Measurements from ENCODE around the gene SMAP1. TPM values are rescaled to one million over a fixed set of nuclear protein-coding genes. Genes with fewer than 3 reads are reported as not detected.

Gene SMAP1
- 10 to 100 TPM; 11.4 to 24.4 (median 21.5) TPM for total RNA-seq (2021; fragmentation: NEBNext Ultra II Directional; extraction: Animal tissue kit (Norgen Biotek cat#: 25700))
- long read RNA-seq, partial matches to known transcripts, result 6 of 9 reads
- long read RNA-seq, other reads (novel, unspliced or antisense), result 2 of 9 reads

DNA sequence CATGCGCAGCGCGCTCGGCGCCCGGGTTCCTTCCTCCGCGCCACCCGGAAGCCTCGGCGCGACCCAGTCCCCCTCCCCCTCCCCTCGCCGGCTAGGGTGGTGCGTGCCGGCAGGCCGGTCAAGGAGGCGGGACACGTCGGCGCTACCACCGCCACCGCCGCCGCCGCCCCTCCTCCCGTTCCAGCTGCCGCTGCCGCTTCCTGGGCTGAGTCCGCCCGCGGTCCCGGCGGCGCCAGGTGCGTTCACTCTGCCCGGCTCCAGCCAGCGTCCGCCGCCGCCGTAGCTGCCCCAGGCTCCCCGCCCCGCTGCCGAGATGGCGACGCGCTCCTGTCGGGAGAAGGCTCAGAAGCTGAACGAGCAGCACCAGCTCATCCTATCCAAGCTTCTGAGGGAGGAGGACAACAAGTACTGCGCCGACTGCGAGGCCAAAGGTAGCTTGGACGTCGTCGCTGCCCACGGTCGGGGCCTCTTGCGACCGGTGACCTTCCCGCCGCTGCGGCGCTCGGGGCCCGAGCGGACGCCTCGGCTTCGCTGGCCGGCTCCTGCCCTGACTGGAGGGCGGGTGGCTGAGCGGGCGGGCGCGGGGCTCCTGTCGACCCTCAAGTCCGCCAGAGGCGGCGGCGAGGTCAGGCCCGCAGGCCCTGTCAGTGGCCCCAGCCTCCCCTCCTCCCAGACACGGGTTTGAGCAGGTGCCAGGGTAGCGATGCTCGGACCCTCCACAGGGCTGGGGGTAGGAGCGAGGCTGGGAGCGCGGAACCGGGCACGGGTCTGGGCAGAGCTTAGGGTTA, at the start of gene SMAP1:
Gene SMAP1 (plus strand): TSS at position 173 of the 788 bp plus-strand sequence. CDS start 141 bp downstream, at position 314.
- H3K36me3 Mint-ChIP-seq (ENCODE audit: low read depth), result no peaks in the 10 kb centered on the region
- peak; percentile 48 for DNase-seq
- H3K4me1 Mint-ChIP-seq (ENCODE audit: low read depth), result peaks cover 27% of the 10 kb centered on the region
- no peaks in the 10 kb centered on the region for H3K9me3 Mint-ChIP-seq
- H3K27ac Mint-ChIP-seq, result peak within 1 kb of the TSS; percentile 79
- H3K27me3 Mint-ChIP-seq (ENCODE audit: insufficient read depth), result peaks cover 12% of the 10 kb centered on the region
- H3K4me3 Mint-ChIP-seq, result peak within 1 kb of the TSS; percentile 89
- TF ChIP-seq, protein P1, sequence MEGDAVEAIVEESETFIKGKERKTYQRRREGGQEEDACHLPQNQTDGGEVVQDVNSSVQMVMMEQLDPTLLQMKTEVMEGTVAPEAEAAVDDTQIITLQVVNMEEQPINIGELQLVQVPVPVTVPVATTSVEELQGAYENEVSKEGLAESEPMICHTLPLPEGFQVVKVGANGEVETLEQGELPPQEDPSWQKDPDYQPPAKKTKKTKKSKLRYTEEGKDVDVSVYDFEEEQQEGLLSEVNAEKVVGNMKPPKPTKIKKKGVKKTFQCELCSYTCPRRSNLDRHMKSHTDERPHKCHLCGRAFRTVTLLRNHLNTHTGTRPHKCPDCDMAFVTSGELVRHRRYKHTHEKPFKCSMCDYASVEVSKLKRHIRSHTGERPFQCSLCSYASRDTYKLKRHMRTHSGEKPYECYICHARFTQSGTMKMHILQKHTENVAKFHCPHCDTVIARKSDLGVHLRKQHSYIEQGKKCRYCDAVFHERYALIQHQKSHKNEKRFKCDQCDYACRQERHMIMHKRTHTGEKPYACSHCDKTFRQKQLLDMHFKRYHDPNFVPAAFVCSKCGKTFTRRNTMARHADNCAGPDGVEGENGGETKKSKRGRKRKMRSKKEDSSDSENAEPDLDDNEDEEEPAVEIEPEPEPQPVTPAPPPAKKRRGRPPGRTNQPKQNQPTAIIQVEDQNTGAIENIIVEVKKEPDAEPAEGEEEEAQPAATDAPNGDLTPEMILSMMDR (IDR thresholded peaks at IDR 0.05), result no peak

DNA sequence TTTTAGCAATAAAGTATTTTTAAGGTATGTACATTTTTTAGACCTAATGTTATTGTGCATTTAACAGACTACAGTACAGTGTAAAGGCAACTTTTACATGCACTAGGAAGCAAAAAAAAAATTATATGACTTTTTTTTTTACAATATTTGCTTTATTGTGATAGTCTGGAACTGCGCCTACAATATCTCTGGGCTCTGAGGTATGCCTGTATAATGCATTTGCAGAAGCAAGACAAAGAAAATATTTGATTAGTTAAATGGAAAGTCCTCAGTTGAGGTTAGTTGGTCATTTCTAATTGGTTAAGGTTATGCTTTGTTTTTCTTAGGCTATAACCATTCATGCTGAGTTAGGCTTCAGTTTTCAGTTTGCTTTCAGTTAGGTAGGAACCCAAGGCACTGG, 46.9 kb upstream of the SMAP1 start:
- Mint-ChIP-seq H3K4me3 (no peak overlapping the region), H3K27me3 (ENCODE audit: insufficient read depth) (peaks cover 4% of the 10 kb centered on the region; the same call in 1 of the 2 replicates), H3K36me3 (ENCODE audit: low read depth) (no peaks in the 10 kb centered on the region), H3K9me3 (no peaks in the 10 kb centered on the region), H3K27ac (no peak overlapping the region), H3K4me1 (ENCODE audit: low read depth) (no peaks in the 10 kb centered on the region)
- TF ChIP-seq, protein P1 (IDR thresholded peaks at IDR 0.05), result no peak
- DNase-seq, result no peak

DNA sequence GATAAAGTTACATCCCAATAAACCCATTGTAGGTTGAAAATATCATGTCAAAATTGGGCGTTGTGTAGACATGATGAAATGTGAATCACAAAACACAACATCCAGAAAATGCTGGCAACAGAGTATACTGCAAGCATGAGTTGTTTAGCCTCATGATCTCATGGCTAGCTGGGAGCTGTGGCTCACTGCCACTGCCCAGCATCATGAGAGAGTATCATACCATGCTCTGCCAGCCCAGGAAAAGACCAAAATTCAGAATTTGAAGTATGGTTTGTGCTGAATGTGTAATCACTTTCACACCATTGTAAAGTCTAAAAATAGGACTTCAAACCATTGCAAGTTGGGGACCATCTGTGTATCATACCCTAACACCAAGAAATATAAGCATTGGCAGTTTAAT, 45.2 kb upstream of the SMAP1 start:
- no peak for DNase-seq
- Mint-ChIP-seq H3K4me3 (no peak overlapping the region), H3K9me3 (peaks cover 3% of the 10 kb centered on the region; the same call in 1 of the 2 replicates), H3K27ac (no peak overlapping the region), H3K27me3 (ENCODE audit: insufficient read depth) (peaks cover 6% of the 10 kb centered on the region; the same call in 1 of the 2 replicates), H3K4me1 (ENCODE audit: low read depth) (no peaks in the 10 kb centered on the region), H3K36me3 (ENCODE audit: low read depth) (no peaks in the 10 kb centered on the region)
- TF ChIP-seq, protein P1 (IDR thresholded peaks at IDR 0.05), result no peak

DNA sequence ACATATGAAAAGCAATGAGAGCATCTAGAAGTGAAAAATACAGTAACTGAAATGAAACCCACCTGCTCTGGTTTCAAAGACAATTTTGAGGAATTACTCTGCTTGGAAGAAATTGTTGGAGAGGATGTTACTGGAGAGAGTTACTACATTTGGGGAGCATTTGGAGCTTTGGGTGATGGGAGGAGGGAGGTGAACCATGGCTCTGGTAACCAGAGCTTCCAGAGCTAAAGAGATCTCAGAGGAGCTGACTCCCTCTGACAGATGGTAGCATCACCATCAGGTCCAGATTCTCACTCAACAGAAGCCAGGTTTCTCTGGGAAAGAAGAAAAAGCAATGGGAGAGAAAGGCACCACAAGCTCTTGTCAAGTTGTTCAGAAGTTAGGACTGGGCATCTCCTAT, 42.2 kb upstream of the SMAP1 start:
- peaks cover 5% of the 10 kb centered on the region; the same call in 1 of the 2 replicates for H3K9me3 Mint-ChIP-seq
- TF ChIP-seq, protein P1 (IDR thresholded peaks at IDR 0.05), result no peak
- no peak for DNase-seq
- no peaks in the 10 kb centered on the region for H3K4me1 Mint-ChIP-seq (ENCODE audit: low read depth)
- H3K4me3 Mint-ChIP-seq, result no peak overlapping the region
- H3K27me3 Mint-ChIP-seq (ENCODE audit: insufficient read depth), result peaks cover 6% of the 10 kb centered on the region; the same call in 1 of the 2 replicates
- no peak overlapping the region for H3K27ac Mint-ChIP-seq
- H3K36me3 Mint-ChIP-seq (ENCODE audit: low read depth), result no peaks in the 10 kb centered on the region

DNA sequence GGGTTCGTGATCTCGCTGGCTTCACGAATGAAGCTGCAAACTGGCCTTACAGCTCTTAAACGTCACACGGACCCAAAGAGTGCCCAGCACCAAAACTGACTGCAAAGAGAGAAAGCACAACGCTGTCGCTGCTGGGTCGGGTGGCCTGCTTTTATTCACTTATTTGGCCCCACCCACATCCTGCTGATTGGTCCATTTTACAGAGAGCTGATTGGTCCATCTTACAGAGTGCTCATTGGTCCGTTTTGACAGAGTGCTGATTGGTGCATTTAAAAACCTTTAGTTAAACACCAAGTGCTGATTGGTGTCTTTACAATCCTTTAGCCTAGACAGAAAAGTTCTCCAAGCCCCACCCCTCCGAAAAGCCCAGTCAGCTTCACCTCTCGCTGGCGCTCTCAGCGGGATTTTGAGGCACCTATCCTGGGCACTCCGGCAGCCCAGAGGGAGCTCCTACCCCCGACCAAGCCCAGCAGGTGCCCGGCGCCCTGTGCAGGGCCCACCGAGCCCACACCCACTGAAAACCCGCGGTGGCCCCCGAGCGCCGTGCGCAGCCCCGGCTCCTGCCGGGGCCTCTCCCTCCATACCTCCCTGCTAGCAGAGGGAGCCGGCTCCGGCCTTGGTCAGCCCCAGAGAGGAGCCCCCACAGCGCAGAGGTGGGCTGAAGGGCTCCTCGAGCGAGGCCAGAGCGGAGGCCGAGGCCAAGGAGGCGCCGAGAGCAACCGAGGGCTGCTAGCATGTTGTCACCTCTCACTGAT, 40.0 kb upstream of the SMAP1 start:
- Mint-ChIP-seq H3K9me3 (peaks cover 5% of the 10 kb centered on the region; the same call in 1 of the 2 replicates), H3K4me1 (ENCODE audit: low read depth) (no peaks in the 10 kb centered on the region), H3K27me3 (ENCODE audit: insufficient read depth) (peaks cover 6% of the 10 kb centered on the region; the same call in 1 of the 2 replicates), H3K36me3 (ENCODE audit: low read depth) (no peaks in the 10 kb centered on the region), H3K27ac (no peak overlapping the region), H3K4me3 (no peak overlapping the region)
- TF ChIP-seq, protein P1 (IDR thresholded peaks at IDR 0.05), result no peak
- no peak for DNase-seq
